ENCODE data around the gene FASTK.

Gene FASTK

DNA sequence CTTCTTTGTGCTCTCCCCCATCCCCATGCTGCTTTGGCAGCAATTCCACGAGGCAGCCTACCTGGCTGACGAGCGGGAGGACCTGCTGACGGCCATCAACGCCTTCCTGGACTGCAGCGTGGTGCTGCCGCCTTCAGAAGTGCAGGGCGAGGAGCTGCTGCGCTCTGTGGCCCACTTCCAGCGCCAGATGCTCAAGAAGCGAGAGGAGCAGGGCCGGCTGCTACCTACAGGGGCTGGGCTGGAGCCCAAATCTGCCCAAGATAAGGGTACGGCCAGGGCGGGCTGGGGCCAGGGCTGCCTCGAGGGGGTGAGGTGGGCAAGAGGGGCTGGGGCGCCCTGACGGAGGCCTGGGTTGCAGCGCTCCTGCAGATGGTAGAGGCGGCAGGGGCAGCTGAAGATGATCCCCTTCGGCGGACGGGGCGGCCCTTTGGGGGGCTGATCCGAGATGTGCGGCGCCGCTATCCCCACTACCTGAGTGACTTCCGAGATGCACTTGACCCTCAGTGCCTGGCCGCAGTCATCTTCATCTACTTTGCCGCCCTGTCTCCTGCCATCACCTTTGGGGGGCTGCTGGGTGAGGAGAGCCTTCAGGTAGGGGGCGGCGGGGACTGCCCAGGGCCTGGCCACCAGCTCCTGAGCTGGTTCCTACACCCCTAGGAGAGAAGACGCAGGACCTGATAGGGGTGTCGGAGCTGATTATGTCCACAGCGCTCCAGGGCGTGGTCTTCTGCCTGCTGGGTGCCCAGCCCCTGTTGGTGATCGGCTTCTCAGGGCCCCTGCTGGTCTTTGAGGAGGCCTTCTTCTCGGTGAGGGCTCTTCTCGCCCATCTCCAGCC, 9.4 kb downstream of the FASTK start:
- no peak overlapping the region for H3K4me3 ChIP-seq (ENCODE audit: control insufficient read depth, low read depth, low read length)
- no peak for DNase-seq (ENCODE audit: low read depth)
- TF ChIP-seq, protein P1, sequence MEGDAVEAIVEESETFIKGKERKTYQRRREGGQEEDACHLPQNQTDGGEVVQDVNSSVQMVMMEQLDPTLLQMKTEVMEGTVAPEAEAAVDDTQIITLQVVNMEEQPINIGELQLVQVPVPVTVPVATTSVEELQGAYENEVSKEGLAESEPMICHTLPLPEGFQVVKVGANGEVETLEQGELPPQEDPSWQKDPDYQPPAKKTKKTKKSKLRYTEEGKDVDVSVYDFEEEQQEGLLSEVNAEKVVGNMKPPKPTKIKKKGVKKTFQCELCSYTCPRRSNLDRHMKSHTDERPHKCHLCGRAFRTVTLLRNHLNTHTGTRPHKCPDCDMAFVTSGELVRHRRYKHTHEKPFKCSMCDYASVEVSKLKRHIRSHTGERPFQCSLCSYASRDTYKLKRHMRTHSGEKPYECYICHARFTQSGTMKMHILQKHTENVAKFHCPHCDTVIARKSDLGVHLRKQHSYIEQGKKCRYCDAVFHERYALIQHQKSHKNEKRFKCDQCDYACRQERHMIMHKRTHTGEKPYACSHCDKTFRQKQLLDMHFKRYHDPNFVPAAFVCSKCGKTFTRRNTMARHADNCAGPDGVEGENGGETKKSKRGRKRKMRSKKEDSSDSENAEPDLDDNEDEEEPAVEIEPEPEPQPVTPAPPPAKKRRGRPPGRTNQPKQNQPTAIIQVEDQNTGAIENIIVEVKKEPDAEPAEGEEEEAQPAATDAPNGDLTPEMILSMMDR (IDR thresholded peaks at IDR 0.05; ENCODE audit: control insufficient read depth, insufficient read depth, low read depth, low read length, missing control alignments), result no peak

DNA sequence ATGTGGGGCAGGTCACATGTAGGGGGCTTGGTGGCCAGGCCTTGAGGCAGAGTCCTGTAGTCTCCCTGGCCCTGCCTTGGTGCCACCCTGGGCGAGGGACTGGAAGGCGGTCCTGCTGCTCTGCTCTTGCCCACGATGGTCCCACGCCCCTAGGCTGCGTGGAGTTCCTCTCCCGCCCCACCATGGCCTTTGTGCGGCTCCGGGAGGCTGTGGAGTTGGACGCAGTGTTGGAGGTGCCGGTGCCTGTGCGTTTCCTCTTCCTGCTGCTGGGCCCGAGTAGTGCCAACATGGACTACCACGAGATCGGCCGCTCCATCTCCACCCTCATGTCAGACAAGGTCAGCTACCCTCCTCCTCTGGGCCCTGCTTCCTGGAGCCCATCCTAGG, 10.0 kb downstream of the FASTK start:
- no peak overlapping the region for H3K4me3 ChIP-seq (ENCODE audit: control insufficient read depth, low read depth, low read length)
- no peak for DNase-seq (ENCODE audit: low read depth)
- TF ChIP-seq, protein P1 (IDR thresholded peaks at IDR 0.05; ENCODE audit: control insufficient read depth, insufficient read depth, low read depth, low read length, missing control alignments), result no peak

DNA sequence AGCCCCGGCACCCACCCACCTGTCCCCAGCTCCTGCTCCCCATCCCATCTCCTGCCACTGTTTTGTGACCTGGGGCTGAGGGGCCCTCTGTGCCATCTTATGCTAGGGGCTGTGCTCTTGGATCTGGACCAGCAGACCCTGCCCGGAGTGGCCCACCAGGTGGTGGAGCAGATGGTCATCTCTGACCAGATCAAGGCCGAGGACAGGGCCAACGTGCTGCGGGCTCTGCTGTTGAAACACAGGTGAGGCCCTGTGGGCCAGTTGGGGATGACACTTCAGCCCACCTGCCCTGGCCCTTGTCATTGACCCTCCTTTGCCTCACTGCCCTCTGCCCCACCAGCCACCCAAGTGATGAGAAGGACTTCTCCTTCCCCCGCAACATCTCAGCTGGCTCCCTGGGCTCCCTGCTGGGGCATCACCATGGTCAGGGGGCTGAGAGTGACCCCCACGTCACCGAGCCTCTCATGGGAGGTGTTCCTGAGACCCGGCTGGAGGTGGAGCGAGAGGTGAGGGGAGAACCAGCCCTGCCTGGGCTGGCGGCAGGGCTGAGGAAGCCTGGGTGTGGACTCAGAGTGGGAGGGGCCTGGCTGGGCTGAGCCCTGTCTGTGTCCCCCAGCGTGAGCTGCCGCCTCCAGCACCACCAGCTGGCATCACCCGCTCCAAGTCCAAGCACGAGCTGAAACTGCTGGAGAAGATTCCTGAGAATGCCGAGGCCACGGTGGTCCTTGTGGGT, 10.6 kb downstream of the FASTK start:
- DNase-seq (ENCODE audit: low read depth), result no peak
- H3K4me3 ChIP-seq (ENCODE audit: control insufficient read depth, low read depth, low read length), result no peak overlapping the region
- TF ChIP-seq, protein P1 (IDR thresholded peaks at IDR 0.05; ENCODE audit: control insufficient read depth, insufficient read depth, low read depth, low read length, missing control alignments), result no peak

DNA sequence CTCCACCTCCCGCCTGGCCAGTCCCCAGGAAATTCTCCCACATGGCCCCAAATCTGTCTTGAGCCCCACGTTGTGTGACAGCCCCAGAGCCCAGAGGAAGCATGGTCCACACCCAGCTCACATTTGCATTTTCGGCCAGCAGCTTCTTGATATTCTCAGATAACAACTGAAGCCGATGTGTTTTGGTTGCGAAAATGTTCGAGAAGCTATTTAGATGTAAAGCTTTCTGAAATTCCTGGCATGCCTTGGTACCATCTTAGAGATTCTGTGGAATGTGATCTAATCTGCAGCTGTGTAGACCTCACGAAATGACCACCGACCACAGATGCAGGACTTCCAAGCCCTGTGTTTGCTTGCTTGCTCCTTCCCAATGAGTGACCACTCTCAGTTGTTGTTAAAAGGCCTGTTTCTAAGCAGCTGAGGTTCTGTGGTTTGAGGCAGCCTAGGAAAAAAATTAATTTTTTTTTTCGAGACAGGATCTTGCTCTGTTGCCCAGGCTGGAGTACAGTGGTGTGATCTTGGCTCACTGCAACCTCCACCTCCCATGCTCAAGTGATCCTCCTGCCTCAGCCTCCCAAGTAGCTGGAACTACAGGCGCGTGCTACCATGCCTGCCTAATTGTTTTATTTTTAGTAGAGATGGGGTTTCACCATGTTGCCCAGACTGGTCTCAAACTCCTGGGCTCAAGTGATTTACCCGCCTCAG, 12.4 kb downstream of the FASTK start:
- no peak overlapping the region for H3K4me3 ChIP-seq (ENCODE audit: control insufficient read depth, low read depth, low read length)
- TF ChIP-seq, protein P1 (IDR thresholded peaks at IDR 0.05; ENCODE audit: control insufficient read depth, insufficient read depth, low read depth, low read length, missing control alignments), result no peak
- DNase-seq (ENCODE audit: low read depth), result no peak

DNA sequence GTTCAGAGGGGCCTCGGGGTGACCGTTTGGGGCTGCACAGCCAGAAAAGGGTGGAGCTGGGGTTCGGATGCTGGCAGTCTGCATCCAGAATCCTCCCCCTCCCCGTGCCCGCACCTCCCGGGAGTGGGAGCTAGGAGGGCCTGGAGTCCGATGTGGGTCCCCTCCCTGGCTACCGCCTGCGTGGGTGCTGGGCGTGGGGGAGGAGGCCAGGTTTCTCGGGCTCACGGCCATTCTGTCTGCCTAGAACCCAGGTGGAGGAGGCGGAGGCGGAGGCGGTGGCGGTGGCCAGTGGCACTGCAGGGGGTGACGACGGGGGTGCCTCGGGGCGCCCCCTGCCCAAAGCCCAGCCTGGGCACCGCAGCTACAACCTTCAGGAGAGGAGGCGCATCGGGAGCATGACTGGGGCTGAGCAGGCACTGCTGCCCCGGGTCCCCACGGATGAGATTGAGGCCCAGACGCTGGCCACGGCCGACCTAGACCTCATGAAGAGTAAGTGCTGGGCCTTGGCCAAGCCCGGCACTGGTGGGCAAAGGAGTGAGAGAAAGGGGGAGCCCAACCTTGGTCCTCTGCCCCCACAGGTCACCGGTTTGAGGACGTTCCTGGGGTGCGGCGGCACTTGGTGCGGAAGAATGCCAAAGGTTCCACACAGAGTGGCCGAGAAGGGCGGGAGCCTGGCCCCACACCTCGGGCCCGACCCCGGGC, 14.2 kb downstream of the FASTK start:
- DNase-seq (ENCODE audit: low read depth), result no peak
- TF ChIP-seq, protein P1 (IDR thresholded peaks at IDR 0.05; ENCODE audit: control insufficient read depth, insufficient read depth, low read depth, low read length, missing control alignments), result no peak
- H3K4me3 ChIP-seq (ENCODE audit: control insufficient read depth, low read depth, low read length), result no peak overlapping the region

DNA sequence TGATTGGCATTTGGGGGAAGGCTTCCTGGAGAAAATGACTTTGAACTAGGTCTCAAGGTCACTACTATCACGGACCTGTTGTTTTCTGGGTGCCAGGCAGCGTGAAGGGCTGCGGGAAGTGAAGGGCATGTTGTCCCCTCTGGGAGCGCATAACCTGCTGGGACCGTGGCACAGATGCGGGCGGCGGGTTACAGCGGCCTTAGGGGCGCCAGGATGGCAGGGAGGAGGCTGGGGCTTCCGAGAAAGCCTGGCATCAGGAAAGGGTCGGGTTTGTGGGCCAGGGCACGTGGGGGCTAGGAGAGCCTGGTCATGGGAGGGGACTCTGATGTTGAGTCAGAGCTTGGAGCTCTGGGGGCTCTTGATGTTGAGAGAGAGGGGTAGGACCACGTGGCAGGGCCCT, 15.1 kb downstream of the FASTK start:
- DNase-seq (ENCODE audit: low read depth), result no peak
- TF ChIP-seq, protein P1 (IDR thresholded peaks at IDR 0.05; ENCODE audit: control insufficient read depth, insufficient read depth, low read depth, low read length, missing control alignments), result no peak

More for the DNA sequence above, 15.1 kb downstream of the FASTK start:
- H3K4me3 ChIP-seq (ENCODE audit: control insufficient read depth, low read depth, low read length), result no peak overlapping the region
